GM12878 (cell line): Measurements from ENCODE around the gene AGPAT4. TPM values are rescaled to one million over a fixed set of nuclear protein-coding genes. Genes with fewer than 3 reads are reported as not detected.

Experiments used
- ATAC-seq: fragments of 200-7000 bp; cut with Tn5 transposase; 3 replicates; pipeline ENCODE4 v1.9.1; 2020; ENCODE audit warnings: mild to moderate bottlenecking, moderate library complexity
- BruUV-seq: library from RNA; stranded (reverse); fragments of 400-500 nt; replicated peaks from 2 replicates; lab custom pipeline; 2021; lab: Mats Ljungman, UMichigan
- CTCF ChIA-PET: fragments of 300-600 bp; sonication (Branson Sonifier 250); formaldehyde crosslinking; extraction: SDS; loops from one replicate; lab custom pipeline; 2021; ENCODE audit warnings: inconsistent platforms; lab: Yijun Ruan, JAX
- POLR2A ChIA-PET: fragments of 350-600 bp; formaldehyde crosslinking; extraction: SDS; loops from one replicate; lab custom pipeline; 2021; ENCODE audit warnings: inconsistent platforms; lab: Charles Lee
- RAD21 ChIA-PET: fragments of 300-600 bp; sonication (Branson Sonifier 250); formaldehyde crosslinking; loops from one replicate; lab custom pipeline; 2023; ENCODE audit warnings: antibody characterized with exemption; ENCODE audit not compliant: unreplicated experiment; lab: Charles Lee
- SMC1A ChIA-PET: fragments of 300-600 bp; sonication (Branson Sonifier 250); formaldehyde crosslinking; loops from one replicate; lab custom pipeline; 2023; ENCODE audit not compliant: unreplicated experiment, uncharacterized antibody; lab: Charles Lee
- DNase-seq: peaks from one replicate; pipeline ENCODE4 v3.0.0-alpha.2; 2011; ENCODE audit warnings: low read depth, low spot score
- FAIRE-seq: peaks from 3 replicates; lab custom pipeline; 2011; peaks lifted over from hg19 to GRCh38; lab: Jason Lieb, UNC
- H2AFZ ChIP-seq: 2 replicates; pipeline ENCODE4 v1.6.0; 2011; ENCODE audit warnings: low read depth, low read length, control low read depth; ENCODE audit not compliant: control insufficient read depth
- H3K27ac ChIP-seq: 2 replicates; pipeline ENCODE4 v1.5.1; 2011; ENCODE audit warnings: control low read depth; ENCODE audit not compliant: control insufficient read depth, insufficient read depth
- H3K27me3 ChIP-seq, 2 experiments: replicated peaks in 1 of 2; 2 replicates each; pipeline versions ENCODE4 v1.6.0 to v1.6.1; 2011; ENCODE audit warnings: low read length in 1 of 2; ENCODE audit not compliant: control insufficient read depth in 2 of 2, insufficient read depth in 2 of 2
- H3K36me3 ChIP-seq, 2 experiments: 2 replicates each; pipeline ENCODE4 v1.5.1; 2011; ENCODE audit warnings: low read length in 1 of 2; ENCODE audit not compliant: control insufficient read depth in 2 of 2, insufficient read depth in 2 of 2
- H3K4me1 ChIP-seq: 2 replicates; pipeline ENCODE4 v1.6.1; 2011; ENCODE audit warnings: mild to moderate bottlenecking, low read length, moderate library complexity, mixed read lengths; ENCODE audit not compliant: control insufficient read depth, insufficient read depth
- H3K4me2 ChIP-seq: 2 replicates; pipeline ENCODE4 v1.6.0; 2011; ENCODE audit warnings: control low read depth; ENCODE audit not compliant: control insufficient read depth, insufficient read depth
- H3K4me3 ChIP-seq: fragments of 200-600 bp; sonication (generic); 2 replicates; pipeline ENCODE4 v1.5.1; 2016
- H3K79me2 ChIP-seq: 2 replicates; pipeline ENCODE4 v1.6.0; 2011; ENCODE audit warnings: low read length; ENCODE audit not compliant: control insufficient read depth, insufficient read depth
- H3K9ac ChIP-seq: 2 replicates; pipeline ENCODE4 v1.8.0; 2011; ENCODE audit warnings: low read length, control low read depth, mixed read lengths; ENCODE audit not compliant: control insufficient read depth, insufficient read depth
- H3K9me3 ChIP-seq: replicated peaks from 3 replicates; pipeline ENCODE4 v1.5.1; 2011; ENCODE audit warnings: mild to moderate bottlenecking, low read length; ENCODE audit not compliant: control insufficient read depth, insufficient read depth
- H4K20me1 ChIP-seq: 2 replicates; pipeline ENCODE4 v1.6.0; 2011; ENCODE audit not compliant: control insufficient read depth, insufficient read depth
- NRF1 ChIP-seq: conservative IDR thresholded peaks from 2 replicates; pipeline ENCODE4 v1.6.1; 2011; ENCODE audit warnings: mild to moderate bottlenecking, low read depth, low read length, improper control_type of control experiment
- SUZ12 ChIP-seq: fragments of 200-600 bp; sonication (generic); IDR thresholded peaks from one replicate; pipeline ENCODE4 v1.6.1; 2018; ENCODE audit warnings: antibody characterized with exemption, mild to moderate bottlenecking; ENCODE audit not compliant: unreplicated experiment
- WGBS: methylation state at CpG from one replicate; pipeline ENCODE4 v1.1.6; 2016; ENCODE audit warnings: low lambda C conversion rate; ENCODE audit not compliant: insufficient replicate concordance, insufficient coverage; ENCODE audit errors: missing lambda C conversion rate; 5-methylcytosine and 5-hydroxymethylcytosine counted together
- in situ Hi-C: fragments of 300-500 bp; cut with MboI; formaldehyde crosslinking; loops from 9 replicates; pipeline ENCODE4 v1.14.3; 2018; ENCODE audit warnings: mixed read lengths
- intact Hi-C: fragments of 100-400 bp; cut with micrococcal nuclease; formaldehyde crosslinking; loops from one replicate; pipeline ENCODE4 v1.14.2; 2022; ENCODE audit not compliant: unreplicated experiment
- polyA plus RNA-seq, 11 experiments: library from polyadenylated mRNA; depleted of rRNA in 4 of 11; unstranded in 6 of 11; stranded (reverse) in 5 of 11; fragments of >200 nt; fragmentation: Nextera tagmentation in 4 of 11; fragmentation: Illumina TruSeq in 1 of 11; extraction: Ambion mirVana in 4 of 11; extraction: Trizol in 1 of 11; gene quantifications; 1 replicate in 1 of 11; 2 replicates in 10 of 11; pipeline versions ENCODE4 v1.2.1 to v1.2.3, GENCODE V29; 2011 to 2016; ENCODE audit warnings: inconsistent platforms in 2 of 11, missing spikeins in 2 of 11, low read depth in 1 of 11
- total RNA-seq, 4 experiments: library from RNA; depleted of rRNA in 3 of 4; stranded (reverse); fragments of >200 nt in 3 of 4; fragmentation: Illumina TruSeq in 1 of 4; extraction: Trizol in 1 of 4; gene quantifications; 2 replicates each; pipeline versions ENCODE4 v1.2.1 to v1.2.3, GENCODE V29; 2013 to 2021
- TF ChIP-seq, protein P1 (sequence below): IDR thresholded peaks from 2 replicates; pipeline ENCODE4 v1.6.1; 2011; ENCODE audit warnings: mild to moderate bottlenecking, low read depth, low read length, moderate library complexity; ENCODE audit not compliant: insufficient replicate concordance
- TF ChIP-seq, protein P2 (sequence below): fragments of 450-650 bp; IDR thresholded peaks from 2 replicates; pipeline ENCODE4 v1.6.1; 2018; ENCODE audit warnings: mild to moderate bottlenecking, low read depth, moderate library complexity; ENCODE audit not compliant: partially characterized antibody

AGPAT4 gene
- total and polyA plus RNA-seq, 10 of the 15 experiments (the other 5 are each of a cell fraction or from before 2014, with no cell fraction given) = 0.34 to 2.2 (median 1.3) TPM

DNA sequence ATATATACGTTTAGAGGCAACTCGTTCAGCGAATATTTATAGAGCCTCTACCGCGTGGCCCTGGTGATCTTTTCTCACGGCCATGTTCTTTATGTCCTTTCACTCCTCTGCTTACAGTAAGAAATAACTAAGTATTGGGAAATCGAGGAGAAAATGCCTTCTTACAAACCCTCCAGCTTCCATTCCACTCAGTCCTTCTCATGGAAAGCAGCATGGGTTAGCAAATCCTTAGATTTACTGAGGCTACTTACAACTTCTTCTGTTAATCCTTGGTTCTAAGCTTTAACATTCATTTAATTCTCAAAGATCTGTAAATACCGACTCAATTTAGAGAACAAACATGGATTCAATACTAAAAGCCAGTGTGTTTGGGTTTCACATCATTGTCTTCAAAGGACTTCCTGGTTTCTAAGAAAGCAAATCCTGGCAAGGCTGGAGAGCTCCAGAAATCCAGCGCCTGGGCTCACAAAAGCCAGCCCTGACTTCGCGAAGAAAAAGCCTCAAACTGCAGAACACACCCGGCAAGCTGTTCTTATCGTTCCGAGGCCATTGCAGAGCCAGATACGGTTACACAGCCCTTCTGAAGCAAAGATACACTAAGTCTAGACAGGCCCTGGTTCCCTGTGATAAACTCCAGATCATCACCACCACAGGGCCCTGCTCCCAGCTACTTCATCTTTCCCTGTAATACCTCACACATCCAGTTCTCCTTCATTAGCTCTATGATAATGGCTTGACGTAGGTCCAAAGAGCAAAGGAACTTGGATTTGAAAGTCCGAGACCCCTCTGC is 19.2 kb downstream of the AGPAT4 start:
- Histone ChIP-seq H2AFZ (no peak overlapping the region), H4K20me1 (no peaks in the 10 kb centered on the region), H3K9me3 (no peaks in the 10 kb centered on the region), H3K79me2 (no peaks in the 10 kb centered on the region), H3K4me1 (no peaks in the 10 kb centered on the region), H3K9ac (no peak overlapping the region), H3K36me3 (no peaks in the 10 kb centered on the region), H3K4me3 (no peak overlapping the region), H3K27me3 (no peaks in the 10 kb centered on the region), H3K27ac (no peak overlapping the region), H3K4me2 (no peak overlapping the region)
- DNase-seq (no peak), ATAC-seq (no peak), FAIRE-seq (no peak)
- BruUV-seq = no TSS peak
- ChIA-PET SMC1A (interaction anchor here (0.6 to 1.1 kb wide), 2 partner anchors 13 to 78 kb away, joined by 3 read pairs; no protein-coding TSS in a partner anchor), CTCF (interaction anchor here (0.6 kb wide), 1 partner anchor 14 kb away, joined by 3 read pairs; no protein-coding TSS in a partner anchor), RAD21 (no interaction called here), POLR2A (no interaction called here)
- 82% methylated on average over 17 of the region's 17 CpGs for WGBS
- TF ChIP-seq SUZ12 (no peak), NRF1 (no peak)
- TF ChIP-seq, protein P1, sequence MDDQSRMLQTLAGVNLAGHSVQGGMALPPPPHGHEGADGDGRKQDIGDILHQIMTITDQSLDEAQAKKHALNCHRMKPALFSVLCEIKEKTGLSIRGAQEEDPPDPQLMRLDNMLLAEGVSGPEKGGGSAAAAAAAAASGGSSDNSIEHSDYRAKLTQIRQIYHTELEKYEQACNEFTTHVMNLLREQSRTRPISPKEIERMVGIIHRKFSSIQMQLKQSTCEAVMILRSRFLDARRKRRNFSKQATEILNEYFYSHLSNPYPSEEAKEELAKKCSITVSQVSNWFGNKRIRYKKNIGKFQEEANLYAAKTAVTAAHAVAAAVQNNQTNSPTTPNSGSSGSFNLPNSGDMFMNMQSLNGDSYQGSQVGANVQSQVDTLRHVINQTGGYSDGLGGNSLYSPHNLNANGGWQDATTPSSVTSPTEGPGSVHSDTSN = no peak
- TF ChIP-seq, protein P2, sequence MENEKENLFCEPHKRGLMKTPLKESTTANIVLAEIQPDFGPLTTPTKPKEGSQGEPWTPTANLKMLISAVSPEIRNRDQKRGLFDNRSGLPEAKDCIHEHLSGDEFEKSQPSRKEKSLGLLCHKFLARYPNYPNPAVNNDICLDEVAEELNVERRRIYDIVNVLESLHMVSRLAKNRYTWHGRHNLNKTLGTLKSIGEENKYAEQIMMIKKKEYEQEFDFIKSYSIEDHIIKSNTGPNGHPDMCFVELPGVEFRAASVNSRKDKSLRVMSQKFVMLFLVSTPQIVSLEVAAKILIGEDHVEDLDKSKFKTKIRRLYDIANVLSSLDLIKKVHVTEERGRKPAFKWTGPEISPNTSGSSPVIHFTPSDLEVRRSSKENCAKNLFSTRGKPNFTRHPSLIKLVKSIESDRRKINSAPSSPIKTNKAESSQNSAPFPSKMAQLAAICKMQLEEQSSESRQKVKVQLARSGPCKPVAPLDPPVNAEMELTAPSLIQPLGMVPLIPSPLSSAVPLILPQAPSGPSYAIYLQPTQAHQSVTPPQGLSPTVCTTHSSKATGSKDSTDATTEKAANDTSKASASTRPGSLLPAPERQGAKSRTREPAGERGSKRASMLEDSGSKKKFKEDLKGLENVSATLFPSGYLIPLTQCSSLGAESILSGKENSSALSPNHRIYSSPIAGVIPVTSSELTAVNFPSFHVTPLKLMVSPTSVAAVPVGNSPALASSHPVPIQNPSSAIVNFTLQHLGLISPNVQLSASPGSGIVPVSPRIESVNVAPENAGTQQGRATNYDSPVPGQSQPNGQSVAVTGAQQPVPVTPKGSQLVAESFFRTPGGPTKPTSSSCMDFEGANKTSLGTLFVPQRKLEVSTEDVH = no peak
- intact Hi-C loops = no loop called here
- in situ Hi-C loops = no loop called here
